ENCODE results near the gene KDM4B. TPM values are rescaled to one million over a fixed set of nuclear protein-coding genes. Genes with fewer than 3 reads are reported as not detected.

Gene KDM4B
- total and polyA plus RNA-seq, 2 of the 8 experiments (the other 6 are each of a cell fraction or from before 2014, with no cell fraction given): 12.0 to 31.9 TPM

GRCh38 chr19:4988770-4989251 is 19.9 kb downstream of the KDM4B start:
- Histone ChIP-seq H4K91ac (replicated peaks; ENCODE audit: insufficient read length, low read length) (no peak overlapping the region), H3K9ac (replicated peaks in 1 of 4; ENCODE audit: extremely low read depth in 1 of 4, low read depth in 3 of 4, low read length in 3 of 4) (no peak overlapping the region), H3K36me3 (ENCODE audit: control insufficient read depth in 2 of 4, insufficient read depth in 4 of 4, low read length in 3 of 4) (no peaks in the 10 kb centered on the region), H3K9me3 (ENCODE audit: insufficient read depth in 2 of 2, low read depth in 1 of 2, low read length in 1 of 2) (no peaks in the 10 kb centered on the region), H3K56ac (replicated peaks; ENCODE audit: insufficient read length, low read depth, low read length) (no peak overlapping the region), H3K4me3 (ENCODE audit: extremely low read depth in 1 of 4, insufficient read depth in 2 of 4, low read depth in 3 of 4, low read length in 4 of 4) (no peak overlapping the region), H2BK15ac (ENCODE audit: low read length) (no peak overlapping the region), H3K27me3 (replicated peaks in 1 of 4; ENCODE audit: control insufficient read depth in 3 of 4, extremely low read depth in 1 of 4, insufficient read depth in 3 of 4, low read length in 3 of 4) (no peaks in the 10 kb centered on the region), H3K23ac (ENCODE audit: insufficient read length) (no peak overlapping the region), H3K23me2 (ENCODE audit: low read depth, low read length) (no peaks in the 10 kb centered on the region), H3K18ac (ENCODE audit: extremely low read depth, low read length) (no peak overlapping the region), H2BK5ac (ENCODE audit: low read depth, low read length) (no peak overlapping the region), H4K20me1 (replicated peaks in 1 of 2; ENCODE audit: control insufficient read depth in 1 of 2, insufficient read depth in 2 of 2, low read length in 2 of 2) (peaks cover 19 to 20% of the 10 kb centered on the region in 2 experiments), H3K14ac (ENCODE audit: insufficient read length) (no peak overlapping the region), H4K5ac (ENCODE audit: insufficient read length, low read depth, low read length) (no peak overlapping the region), H3K4me2 (ENCODE audit: insufficient read depth in 1 of 2, low read depth in 2 of 2, low read length in 2 of 2) (no peak overlapping the region), H3K79me1 (ENCODE audit: low read depth, low read length) (peaks cover 5% of the 10 kb centered on the region; the same call in 1 of the 2 replicates), H3K4ac (replicated peaks; ENCODE audit: insufficient read length, low read depth, low read length) (no peak overlapping the region), H2AFZ (ENCODE audit: low read length) (no peak overlapping the region), H2AK5ac (ENCODE audit: low read depth, low read length) (no peak overlapping the region), H2BK20ac (ENCODE audit: low read length) (no peak overlapping the region), H3K79me2 (ENCODE audit: control insufficient read depth in 1 of 2, insufficient read depth in 2 of 2, low read length in 2 of 2) (peaks cover 0 to 72% of the 10 kb centered on the region in 2 experiments; a peak in 2 of 4 replicates), H3K4me1 (replicated peaks in 1 of 4; ENCODE audit: control insufficient read depth in 3 of 4, insufficient read depth in 4 of 4, low read length in 3 of 4) (peaks cover 0 to 2% (median 2%) of the 10 kb centered on the region in 4 experiments; a peak in 4 of 7 replicates), H2BK120ac (replicated peaks; ENCODE audit: low read depth, low read length) (no peak overlapping the region), H4K8ac (ENCODE audit: extremely low read depth, insufficient read depth, low read length) (peak overlapping the region; percentile 64), H3K27ac (ENCODE audit: low read depth, low read length) (peak overlapping the region; percentile 5; the same call in 1 of the 2 replicates), H2BK12ac (ENCODE audit: low read depth, low read length) (no peak overlapping the region; the same call in 1 of the 2 replicates)
- no peak for TF ChIP-seq TAF1 (IDR thresholded peaks at IDR 0.05; ENCODE audit: low read depth, low read length)
- no peak for TF ChIP-seq KDM1A (IDR thresholded peaks at IDR 0.05; ENCODE audit: borderline replicate concordance, low read length)
- TF ChIP-seq MAFK (IDR thresholded peaks at IDR 0.05; ENCODE audit: low read depth, low read length): no peak
- no peak for TF ChIP-seq JUND (IDR thresholded peaks at IDR 0.05; ENCODE audit: low read length)
- no peak for TF ChIP-seq RFX5 (IDR thresholded peaks at IDR 0.05; ENCODE audit: borderline replicate concordance, low read depth, low read length)
- no peak for TF ChIP-seq NANOG (IDR thresholded peaks at IDR 0.05; ENCODE audit: insufficient read depth, low read depth, low read length, poor library complexity, severe bottlenecking)
- no peak for TF ChIP-seq ATF2 (IDR thresholded peaks at IDR 0.05; ENCODE audit: low read length)
- no peak for TF ChIP-seq EGR1 (IDR thresholded peaks at IDR 0.05; ENCODE audit: borderline replicate concordance, low read depth, low read length)
- no peak for TF ChIP-seq SP4 (IDR thresholded peaks at IDR 0.05; ENCODE audit: low read length)
- no peak for TF ChIP-seq BCL11A (IDR thresholded peaks at IDR 0.05; ENCODE audit: low read depth in 2 of 2, low read length in 2 of 2)
- WGBS, 2 experiments (ENCODE audit: extremely low coverage in 1 of 2, insufficient coverage in 1 of 2, insufficient read length in 1 of 2, insufficient replicate concordance in 2 of 2, low coverage in 1 of 2, low lambda C conversion rate in 2 of 2, missing lambda C conversion rate in 1 of 2): 90% methylated on average over 13 of the region's 13 CpGs; no CpG with 5 or more reads in 1 of the 2 experiments
- no peak for FAIRE-seq
- DNase-seq (ENCODE audit: low read depth in 1 of 2, low spot score in 2 of 2): no peak
- CTCF ChIA-PET (ENCODE audit: partially characterized antibody): interaction anchor here (0.7 to 4.6 kb wide), 11 partner anchors 8 to 137 kb away, joined by 3 to 32 read pairs (median 3); no protein-coding TSS in a partner anchor
- POLR2A ChIA-PET (ENCODE audit: partially characterized antibody): interaction anchor here (0.7 to 2.4 kb wide), 5 partner anchors 13 to 48 kb away, joined by 3 to 6 read pairs (median 3); no protein-coding TSS in a partner anchor
